ENCODE results near the gene SOCS7. TPM values are rescaled to one million over a fixed set of nuclear protein-coding genes. Genes with fewer than 3 reads are reported as not detected.

SOCS7 gene
- total RNA-seq, 1 donor from 2014 or later, result 33.3 TPM

DNA sequence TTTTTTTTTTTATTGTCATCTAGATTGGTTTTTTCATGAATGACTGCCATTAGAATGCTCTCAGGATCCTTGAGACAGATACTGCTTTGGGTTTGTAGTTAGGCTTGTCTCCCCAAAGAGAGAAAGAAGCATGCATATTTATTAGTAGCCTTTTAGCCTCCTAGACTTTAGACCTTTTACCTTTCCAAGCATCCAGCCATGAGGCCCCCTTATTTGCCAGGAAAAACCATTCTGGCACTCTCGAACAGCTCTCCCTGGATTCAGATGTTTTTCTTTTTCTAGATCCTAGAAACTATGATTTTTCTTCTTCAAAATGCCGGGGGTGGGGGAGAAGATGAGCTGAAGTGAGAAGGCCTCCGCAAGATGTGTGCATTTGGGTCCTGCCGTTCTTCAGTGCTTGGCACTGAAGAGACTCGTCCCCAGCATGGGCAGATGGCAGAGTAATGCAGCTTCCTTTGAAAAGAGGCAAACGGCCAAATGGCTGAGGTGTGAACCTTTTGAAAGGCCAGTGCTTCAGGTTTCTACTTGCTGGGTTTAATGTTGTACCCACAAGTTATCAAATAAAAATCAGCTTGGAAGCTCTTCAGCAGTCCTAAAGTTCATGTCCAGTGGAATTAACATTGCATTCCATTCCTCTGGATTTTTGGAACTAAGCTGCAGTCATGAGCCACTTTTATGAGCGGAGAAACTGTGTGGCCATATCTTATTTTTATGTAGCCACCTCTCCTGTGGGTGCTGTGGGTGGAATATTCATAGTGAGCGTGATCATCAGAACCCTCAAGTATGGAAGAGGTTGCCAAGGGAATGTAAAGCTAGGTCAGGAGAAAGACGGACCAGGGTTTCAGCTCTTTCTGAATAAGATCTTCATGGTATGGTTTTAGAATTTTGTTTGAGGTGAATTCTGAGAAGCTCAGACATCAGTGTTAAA lies 7.2 kb downstream of the SOCS7 start:
- no peak overlapping the region for H3K27ac Mint-ChIP-seq (ENCODE audit: unreplicated experiment)
- no peak for DNase-seq
- TF ChIP-seq, protein P1, sequence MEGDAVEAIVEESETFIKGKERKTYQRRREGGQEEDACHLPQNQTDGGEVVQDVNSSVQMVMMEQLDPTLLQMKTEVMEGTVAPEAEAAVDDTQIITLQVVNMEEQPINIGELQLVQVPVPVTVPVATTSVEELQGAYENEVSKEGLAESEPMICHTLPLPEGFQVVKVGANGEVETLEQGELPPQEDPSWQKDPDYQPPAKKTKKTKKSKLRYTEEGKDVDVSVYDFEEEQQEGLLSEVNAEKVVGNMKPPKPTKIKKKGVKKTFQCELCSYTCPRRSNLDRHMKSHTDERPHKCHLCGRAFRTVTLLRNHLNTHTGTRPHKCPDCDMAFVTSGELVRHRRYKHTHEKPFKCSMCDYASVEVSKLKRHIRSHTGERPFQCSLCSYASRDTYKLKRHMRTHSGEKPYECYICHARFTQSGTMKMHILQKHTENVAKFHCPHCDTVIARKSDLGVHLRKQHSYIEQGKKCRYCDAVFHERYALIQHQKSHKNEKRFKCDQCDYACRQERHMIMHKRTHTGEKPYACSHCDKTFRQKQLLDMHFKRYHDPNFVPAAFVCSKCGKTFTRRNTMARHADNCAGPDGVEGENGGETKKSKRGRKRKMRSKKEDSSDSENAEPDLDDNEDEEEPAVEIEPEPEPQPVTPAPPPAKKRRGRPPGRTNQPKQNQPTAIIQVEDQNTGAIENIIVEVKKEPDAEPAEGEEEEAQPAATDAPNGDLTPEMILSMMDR (IDR thresholded peaks at IDR 0.05; ENCODE audit: partially characterized antibody, unreplicated experiment), result no peak
- no peaks in the 10 kb centered on the region for H3K36me3 Mint-ChIP-seq (ENCODE audit: unreplicated experiment)
- peaks cover 3% of the 10 kb centered on the region for H3K27me3 Mint-ChIP-seq (ENCODE audit: unreplicated experiment)
- peaks cover 32% of the 10 kb centered on the region for H3K4me1 Mint-ChIP-seq (ENCODE audit: low read depth, unreplicated experiment)
- no peaks in the 10 kb centered on the region for H3K9me3 Mint-ChIP-seq (ENCODE audit: unreplicated experiment)
- H3K4me3 Mint-ChIP-seq (ENCODE audit: unreplicated experiment), result no peak overlapping the region

DNA sequence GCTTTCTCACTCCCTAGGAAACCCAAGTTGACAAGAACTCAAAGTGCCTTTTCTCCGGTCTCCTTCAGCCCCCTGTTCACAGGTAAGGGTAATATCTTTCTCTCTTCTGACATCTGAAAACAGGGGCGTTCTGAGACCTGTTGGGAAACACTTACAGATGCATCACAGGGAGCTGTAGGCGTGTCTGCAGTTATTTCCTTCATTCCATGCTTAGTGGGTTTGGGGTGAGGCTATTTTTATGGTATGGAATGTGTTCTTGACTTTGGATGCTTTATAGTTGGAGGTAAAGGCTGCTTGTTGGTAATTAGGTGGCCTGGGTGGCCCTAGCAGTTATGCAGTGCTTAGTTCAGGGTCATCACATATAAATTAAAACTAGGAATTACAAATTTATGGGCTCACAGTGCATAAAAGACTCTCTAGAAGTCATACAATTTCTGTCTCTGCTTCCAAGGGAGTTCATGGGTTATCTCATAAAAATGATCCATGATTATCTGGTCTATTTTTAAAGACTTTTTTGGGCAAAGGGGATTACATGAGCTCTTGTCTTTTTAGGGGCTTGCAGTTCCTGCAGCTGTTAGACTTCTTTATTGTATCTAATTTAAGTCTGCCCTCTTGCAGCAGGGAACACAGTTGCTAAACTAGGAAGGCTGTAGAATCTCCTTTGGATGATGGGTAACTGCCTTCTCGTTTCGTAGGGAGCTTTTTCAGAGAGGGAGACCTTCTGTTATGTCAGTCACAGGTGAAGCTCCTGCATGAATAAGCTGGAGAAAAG lies 10.2 kb downstream of the SOCS7 start:
- Mint-ChIP-seq H3K27me3 (ENCODE audit: unreplicated experiment) (no peaks in the 10 kb centered on the region), H3K4me1 (ENCODE audit: low read depth, unreplicated experiment) (peaks cover 23% of the 10 kb centered on the region), H3K36me3 (ENCODE audit: unreplicated experiment) (no peaks in the 10 kb centered on the region), H3K27ac (ENCODE audit: unreplicated experiment) (no peak overlapping the region), H3K4me3 (ENCODE audit: unreplicated experiment) (no peak overlapping the region), H3K9me3 (ENCODE audit: unreplicated experiment) (no peaks in the 10 kb centered on the region)
- TF ChIP-seq, protein P1 (IDR thresholded peaks at IDR 0.05; ENCODE audit: partially characterized antibody, unreplicated experiment), result no peak
- no peak for DNase-seq

DNA sequence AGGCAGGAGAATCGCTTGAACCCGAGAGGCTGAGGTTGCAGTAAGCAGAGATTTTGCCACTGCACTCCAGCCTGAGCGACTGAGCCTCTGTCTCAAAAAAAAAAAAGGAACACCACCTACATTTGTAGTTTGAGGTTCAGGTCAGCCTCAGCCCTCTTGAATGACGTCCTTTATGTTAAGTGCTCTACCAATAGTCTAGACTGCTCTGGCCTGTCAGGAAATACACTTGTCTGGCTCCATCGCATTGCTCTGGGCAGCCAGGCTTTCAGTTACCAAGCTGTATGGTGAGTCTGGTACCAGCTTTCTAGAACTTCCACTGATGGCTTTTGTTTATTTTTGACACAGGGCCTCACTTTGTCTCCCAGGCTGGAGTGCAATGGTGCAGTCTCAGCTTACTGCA lies 11.4 kb downstream of the SOCS7 start:
- Mint-ChIP-seq H3K27me3 (ENCODE audit: unreplicated experiment) (no peaks in the 10 kb centered on the region), H3K27ac (ENCODE audit: unreplicated experiment) (no peak overlapping the region), H3K4me1 (ENCODE audit: low read depth, unreplicated experiment) (peaks cover 14% of the 10 kb centered on the region), H3K4me3 (ENCODE audit: unreplicated experiment) (no peak overlapping the region), H3K36me3 (ENCODE audit: unreplicated experiment) (no peaks in the 10 kb centered on the region), H3K9me3 (ENCODE audit: unreplicated experiment) (no peaks in the 10 kb centered on the region)
- no peak for DNase-seq
- TF ChIP-seq, protein P1 (IDR thresholded peaks at IDR 0.05; ENCODE audit: partially characterized antibody, unreplicated experiment), result no peak

DNA sequence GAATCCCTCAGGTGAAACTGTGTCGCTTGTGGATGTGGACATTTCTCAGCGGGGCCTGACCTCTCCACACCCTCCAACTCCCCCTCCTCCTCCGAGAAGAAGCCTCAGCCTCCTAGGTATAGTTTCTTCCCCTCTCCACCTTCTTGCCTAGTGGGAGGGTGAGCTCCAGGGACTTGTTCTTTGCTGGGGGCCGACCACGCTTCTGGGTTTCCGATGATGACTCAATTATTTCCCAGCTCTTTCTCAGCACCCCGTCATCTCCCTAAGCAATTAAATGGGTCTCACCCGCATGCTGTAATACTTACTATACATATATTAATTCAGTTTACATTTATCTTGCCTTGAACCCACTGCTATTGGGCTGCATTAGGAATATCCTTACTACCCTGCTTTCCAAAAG lies 13.1 kb downstream of the SOCS7 start:
- Mint-ChIP-seq H3K27me3 (ENCODE audit: unreplicated experiment) (no peaks in the 10 kb centered on the region), H3K36me3 (ENCODE audit: unreplicated experiment) (no peaks in the 10 kb centered on the region), H3K4me1 (ENCODE audit: low read depth, unreplicated experiment) (peaks cover 4% of the 10 kb centered on the region), H3K4me3 (ENCODE audit: unreplicated experiment) (no peak overlapping the region), H3K9me3 (ENCODE audit: unreplicated experiment) (no peaks in the 10 kb centered on the region), H3K27ac (ENCODE audit: unreplicated experiment) (no peak overlapping the region)
- DNase-seq, result no peak
- TF ChIP-seq, protein P1 (IDR thresholded peaks at IDR 0.05; ENCODE audit: partially characterized antibody, unreplicated experiment), result no peak
